Measurements from ENCODE around the gene PSMB2. TPM values are rescaled to one million over a fixed set of nuclear protein-coding genes. Genes with fewer than 3 reads are reported as not detected.

PSMB2 gene
- polyA plus RNA-seq, 1 donor from 2014 or later: 48.2 TPM

DNA sequence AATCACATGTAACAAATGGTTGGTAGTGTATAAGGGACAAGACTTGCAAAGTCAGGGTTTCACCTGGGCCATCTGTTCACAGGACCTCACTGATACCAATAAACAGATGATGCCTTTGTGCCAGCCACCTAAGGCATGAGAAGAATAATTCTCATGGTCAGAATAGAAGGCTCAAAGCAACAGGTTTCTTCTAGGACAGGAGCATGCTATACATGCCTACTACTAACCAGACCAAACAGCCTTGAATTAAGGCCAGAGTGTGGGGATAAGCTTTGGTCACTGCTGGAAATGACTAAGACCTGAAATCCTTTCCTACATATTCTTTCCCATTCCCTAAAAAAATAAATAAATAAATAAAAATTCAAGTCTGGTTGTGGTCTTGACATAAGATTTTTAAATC is 17.5 kb downstream of the PSMB2 start:
- TF ChIP-seq TAF1 (IDR thresholded peaks at IDR 0.05; ENCODE audit: low read depth): no peak
- TF ChIP-seq EZH2 (IDR thresholded peaks at IDR 0.05; ENCODE audit: borderline replicate concordance, insufficient read depth, low read length, poor library complexity, severe bottlenecking): no peak
- TF ChIP-seq, protein P1, sequence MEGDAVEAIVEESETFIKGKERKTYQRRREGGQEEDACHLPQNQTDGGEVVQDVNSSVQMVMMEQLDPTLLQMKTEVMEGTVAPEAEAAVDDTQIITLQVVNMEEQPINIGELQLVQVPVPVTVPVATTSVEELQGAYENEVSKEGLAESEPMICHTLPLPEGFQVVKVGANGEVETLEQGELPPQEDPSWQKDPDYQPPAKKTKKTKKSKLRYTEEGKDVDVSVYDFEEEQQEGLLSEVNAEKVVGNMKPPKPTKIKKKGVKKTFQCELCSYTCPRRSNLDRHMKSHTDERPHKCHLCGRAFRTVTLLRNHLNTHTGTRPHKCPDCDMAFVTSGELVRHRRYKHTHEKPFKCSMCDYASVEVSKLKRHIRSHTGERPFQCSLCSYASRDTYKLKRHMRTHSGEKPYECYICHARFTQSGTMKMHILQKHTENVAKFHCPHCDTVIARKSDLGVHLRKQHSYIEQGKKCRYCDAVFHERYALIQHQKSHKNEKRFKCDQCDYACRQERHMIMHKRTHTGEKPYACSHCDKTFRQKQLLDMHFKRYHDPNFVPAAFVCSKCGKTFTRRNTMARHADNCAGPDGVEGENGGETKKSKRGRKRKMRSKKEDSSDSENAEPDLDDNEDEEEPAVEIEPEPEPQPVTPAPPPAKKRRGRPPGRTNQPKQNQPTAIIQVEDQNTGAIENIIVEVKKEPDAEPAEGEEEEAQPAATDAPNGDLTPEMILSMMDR (IDR thresholded peaks at IDR 0.05; ENCODE audit: poor library complexity, severe bottlenecking): no peak
- TF ChIP-seq RAD21 (conservative IDR thresholded peaks at IDR 0.05): no peak
- no peak for TF ChIP-seq SMC3 (conservative IDR thresholded peaks at IDR 0.05; ENCODE audit: poor library complexity)
- no peak for TF ChIP-seq MXI1 (conservative IDR thresholded peaks at IDR 0.05; ENCODE audit: poor library complexity, severe bottlenecking)
- no peaks in the 10 kb centered on the region for H3K9me2 ChIP-seq (ENCODE audit: insufficient read depth, low read length)
- no peaks in the 10 kb centered on the region for H4K20me1 ChIP-seq (ENCODE audit: insufficient read depth)
- no peak overlapping the region for H3K9ac ChIP-seq (ENCODE audit: low read length)
- no peaks in the 10 kb centered on the region for H3K27me3 ChIP-seq (ENCODE audit: insufficient read depth, low read depth, low read length)
- H3K36me3 ChIP-seq (ENCODE audit: insufficient read depth, low read length): no peaks in the 10 kb centered on the region
- no peaks in the 10 kb centered on the region for H3K79me2 ChIP-seq (replicated peaks; ENCODE audit: insufficient read depth, low read length)
- H3K27ac ChIP-seq (ENCODE audit: low read length): no peak overlapping the region
- H2AFZ ChIP-seq (ENCODE audit: low read depth, low read length): no peak overlapping the region
- H3K4me3 ChIP-seq (ENCODE audit: low read length): no peak overlapping the region
- H3K9me3 ChIP-seq (ENCODE audit: low read length): no peaks in the 10 kb centered on the region
- H3K4me2 ChIP-seq (ENCODE audit: low read length): no peak overlapping the region
- no peaks in the 10 kb centered on the region for H3F3A ChIP-seq (ENCODE audit: insufficient read depth, low read length, poor library complexity, severe bottlenecking)

DNA sequence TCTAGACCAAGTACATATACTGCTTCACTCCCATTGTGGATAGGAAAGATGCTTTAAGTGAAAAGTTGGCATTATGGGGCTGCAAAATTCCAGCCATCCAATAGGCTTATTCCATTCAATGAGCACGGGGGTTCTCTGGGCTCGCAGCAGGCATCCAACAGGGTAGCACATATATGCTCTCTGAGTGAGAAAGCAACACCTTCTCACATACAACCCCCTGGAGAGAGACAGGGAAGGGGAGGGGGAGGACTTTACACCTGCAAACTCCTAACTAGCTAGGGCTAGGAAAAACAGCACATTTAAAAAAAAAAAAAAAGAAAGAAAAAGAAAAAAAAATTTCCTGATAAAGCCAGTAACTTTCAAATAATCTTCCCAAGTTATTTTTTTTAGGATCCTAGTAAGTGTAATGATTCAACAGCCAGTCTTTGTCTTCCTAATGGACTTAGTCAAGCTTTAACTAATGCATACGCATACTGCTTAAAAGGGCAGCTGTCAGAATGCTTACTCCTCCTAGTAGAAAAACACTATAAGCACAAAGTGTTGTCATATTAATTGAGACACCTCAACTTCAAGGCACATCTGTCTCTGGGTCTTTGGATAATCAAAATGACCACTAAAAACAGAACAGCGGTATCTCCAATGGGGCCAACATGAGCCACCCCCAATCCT is 18.7 kb downstream of the PSMB2 start:
- no peak overlapping the region for H2AFZ ChIP-seq (ENCODE audit: low read depth, low read length)
- H3K9me2 ChIP-seq (ENCODE audit: insufficient read depth, low read length): no peaks in the 10 kb centered on the region
- no peak overlapping the region for H3K4me2 ChIP-seq (ENCODE audit: low read length)
- TF ChIP-seq RAD21 (conservative IDR thresholded peaks at IDR 0.05) (no peak), EP300 (conservative IDR thresholded peaks at IDR 0.05; ENCODE audit: poor library complexity, severe bottlenecking) (no peak), TAF1 (IDR thresholded peaks at IDR 0.05; ENCODE audit: low read depth) (no peak), EZH2 (IDR thresholded peaks at IDR 0.05; ENCODE audit: borderline replicate concordance, insufficient read depth, low read length, poor library complexity, severe bottlenecking) (no peak), POLR2AphosphoS5 (IDR thresholded peaks at IDR 0.05) (no peak), MXI1 (conservative IDR thresholded peaks at IDR 0.05; ENCODE audit: poor library complexity, severe bottlenecking) (no peak), SMC3 (conservative IDR thresholded peaks at IDR 0.05; ENCODE audit: poor library complexity) (no peak)
- TF ChIP-seq, protein P1 (IDR thresholded peaks at IDR 0.05; ENCODE audit: poor library complexity, severe bottlenecking): no peak
- TF ChIP-seq, protein P2, sequence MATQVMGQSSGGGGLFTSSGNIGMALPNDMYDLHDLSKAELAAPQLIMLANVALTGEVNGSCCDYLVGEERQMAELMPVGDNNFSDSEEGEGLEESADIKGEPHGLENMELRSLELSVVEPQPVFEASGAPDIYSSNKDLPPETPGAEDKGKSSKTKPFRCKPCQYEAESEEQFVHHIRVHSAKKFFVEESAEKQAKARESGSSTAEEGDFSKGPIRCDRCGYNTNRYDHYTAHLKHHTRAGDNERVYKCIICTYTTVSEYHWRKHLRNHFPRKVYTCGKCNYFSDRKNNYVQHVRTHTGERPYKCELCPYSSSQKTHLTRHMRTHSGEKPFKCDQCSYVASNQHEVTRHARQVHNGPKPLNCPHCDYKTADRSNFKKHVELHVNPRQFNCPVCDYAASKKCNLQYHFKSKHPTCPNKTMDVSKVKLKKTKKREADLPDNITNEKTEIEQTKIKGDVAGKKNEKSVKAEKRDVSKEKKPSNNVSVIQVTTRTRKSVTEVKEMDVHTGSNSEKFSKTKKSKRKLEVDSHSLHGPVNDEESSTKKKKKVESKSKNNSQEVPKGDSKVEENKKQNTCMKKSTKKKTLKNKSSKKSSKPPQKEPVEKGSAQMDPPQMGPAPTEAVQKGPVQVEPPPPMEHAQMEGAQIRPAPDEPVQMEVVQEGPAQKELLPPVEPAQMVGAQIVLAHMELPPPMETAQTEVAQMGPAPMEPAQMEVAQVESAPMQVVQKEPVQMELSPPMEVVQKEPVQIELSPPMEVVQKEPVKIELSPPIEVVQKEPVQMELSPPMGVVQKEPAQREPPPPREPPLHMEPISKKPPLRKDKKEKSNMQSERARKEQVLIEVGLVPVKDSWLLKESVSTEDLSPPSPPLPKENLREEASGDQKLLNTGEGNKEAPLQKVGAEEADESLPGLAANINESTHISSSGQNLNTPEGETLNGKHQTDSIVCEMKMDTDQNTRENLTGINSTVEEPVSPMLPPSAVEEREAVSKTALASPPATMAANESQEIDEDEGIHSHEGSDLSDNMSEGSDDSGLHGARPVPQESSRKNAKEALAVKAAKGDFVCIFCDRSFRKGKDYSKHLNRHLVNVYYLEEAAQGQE (IDR thresholded peaks at IDR 0.05; ENCODE audit: borderline replicate concordance): no peak
- H3K9me3 ChIP-seq (ENCODE audit: low read length): no peaks in the 10 kb centered on the region
- H3K36me3 ChIP-seq (ENCODE audit: insufficient read depth, low read length): no peaks in the 10 kb centered on the region
- no peak overlapping the region for H3K27ac ChIP-seq (ENCODE audit: low read length)
- no peak overlapping the region for H3K4me3 ChIP-seq (ENCODE audit: low read length)
- no peak overlapping the region for H3K9ac ChIP-seq (ENCODE audit: low read length)
- H4K20me1 ChIP-seq (ENCODE audit: insufficient read depth): no peaks in the 10 kb centered on the region
- no peaks in the 10 kb centered on the region for H3F3A ChIP-seq (ENCODE audit: insufficient read depth, low read length, poor library complexity, severe bottlenecking)
- no peaks in the 10 kb centered on the region for H3K27me3 ChIP-seq (ENCODE audit: insufficient read depth, low read depth, low read length)
- no peaks in the 10 kb centered on the region for H3K79me2 ChIP-seq (replicated peaks; ENCODE audit: insufficient read depth, low read length)

All from neural cell (in vitro differentiated cells).